HG03039 (cell line): ENCODE results near the gene CIBAR2.
"Not testable (repeated sequence)": the region's sequence is repeated elsewhere in the genome, so short reads cannot be mapped to it uniquely, and the experiment has no call there.

Source experiments
- ATAC-seq: cut with Tn5 transposase; IDR thresholded peaks from one replicate; pipeline ENCODE4 v1.9.1; 2021; ENCODE audit warnings: mild to moderate bottlenecking, moderate library complexity; ENCODE audit not compliant: unreplicated experiment

Gene CIBAR2

GRCh38 chr16:85128079-85128837, 16.0 kb upstream of the CIBAR2 start:
- no peak for ATAC-seq

- no peak for ATAC-seq
Observed at GRCh38 chr16:85127379-85127723, 15.1 kb upstream of the CIBAR2 start.

DNA sequence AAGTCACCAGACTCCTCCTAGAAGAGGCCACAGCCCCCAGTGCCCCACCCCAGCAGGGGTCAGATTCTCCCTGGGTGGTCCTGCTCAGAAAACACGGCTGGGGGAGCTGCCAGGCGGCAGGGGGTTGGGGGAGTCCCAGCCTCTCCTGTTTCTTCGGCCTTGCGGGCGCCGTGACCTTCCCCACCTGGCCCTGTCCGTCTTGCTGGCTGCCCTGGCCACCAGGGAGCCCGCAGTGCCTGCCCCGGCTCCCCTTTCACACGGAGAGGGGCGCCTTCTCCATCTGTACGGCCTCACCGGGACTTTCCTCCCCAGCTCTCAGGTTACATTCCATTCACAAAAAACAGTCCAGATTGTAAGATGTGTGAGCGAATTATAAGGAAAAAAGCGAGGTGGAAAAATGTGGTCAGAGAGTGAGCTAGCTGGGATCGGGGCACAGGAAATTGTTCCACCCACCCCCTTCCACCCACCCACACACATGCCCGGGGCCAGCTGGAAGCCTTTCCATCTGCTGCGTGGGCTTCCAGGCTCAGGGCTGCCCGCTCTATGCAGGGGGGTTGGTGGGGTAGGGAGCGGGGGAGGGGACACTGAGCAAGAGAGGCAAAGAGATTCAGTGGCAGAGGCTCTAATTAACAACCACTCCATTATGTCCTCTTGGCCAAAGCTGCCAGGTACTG, 14.6 kb upstream of the CIBAR2 start:
- no peak for ATAC-seq

DNA sequence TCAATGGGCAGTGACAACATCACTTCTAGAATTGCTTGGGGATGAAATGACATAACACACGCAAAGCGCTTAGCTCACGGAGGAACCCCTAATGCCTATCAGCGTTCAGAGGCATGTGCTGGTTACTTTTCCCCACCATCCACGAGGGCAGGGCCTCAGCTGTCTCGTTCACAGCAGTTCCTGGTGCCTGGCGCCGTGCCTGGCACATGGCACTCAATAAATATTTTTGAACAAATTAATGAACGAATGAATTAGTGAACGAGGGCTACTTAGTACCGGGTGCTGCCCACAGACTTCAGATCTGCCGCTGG, 14.1 kb upstream of the CIBAR2 start:
- no peak for ATAC-seq

- no peak for ATAC-seq
Observed at GRCh38 chr16:85125570-85126393, 13.5 kb upstream of the CIBAR2 start.

DNA sequence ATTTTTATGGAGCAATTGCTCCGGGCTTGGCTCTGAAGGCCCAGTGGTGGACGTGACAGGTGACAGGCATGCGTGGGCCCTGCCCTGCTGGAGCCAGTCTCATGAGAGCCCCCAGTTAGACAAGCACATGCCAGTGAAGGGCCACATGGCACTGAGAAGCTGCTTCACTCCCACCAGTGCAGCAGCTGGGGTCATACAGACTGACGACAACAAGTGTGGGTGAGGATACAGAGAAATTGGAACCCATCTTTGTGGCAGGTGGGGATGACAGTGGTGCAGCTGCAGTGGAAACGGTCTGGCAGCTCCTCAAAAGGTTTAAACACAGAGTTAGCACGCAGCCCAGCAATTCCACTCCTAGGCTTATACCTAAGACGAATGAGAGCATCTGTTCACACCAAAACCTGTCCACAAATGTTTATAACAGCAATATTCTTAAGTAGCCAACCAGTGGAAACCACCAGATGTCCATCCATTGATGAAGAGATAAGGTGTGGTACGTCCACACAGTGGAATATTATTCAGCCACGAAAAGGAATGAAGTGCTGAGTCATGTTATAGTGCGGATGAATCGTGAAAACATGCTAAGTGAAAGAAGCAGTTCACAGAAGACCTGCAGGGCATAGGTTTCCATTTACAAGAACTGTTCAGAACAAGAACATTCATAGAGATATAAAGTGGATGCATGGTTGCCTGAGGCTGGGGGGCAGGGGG, 12.5 kb upstream of the CIBAR2 start:
- ATAC-seq = no peak

DNA sequence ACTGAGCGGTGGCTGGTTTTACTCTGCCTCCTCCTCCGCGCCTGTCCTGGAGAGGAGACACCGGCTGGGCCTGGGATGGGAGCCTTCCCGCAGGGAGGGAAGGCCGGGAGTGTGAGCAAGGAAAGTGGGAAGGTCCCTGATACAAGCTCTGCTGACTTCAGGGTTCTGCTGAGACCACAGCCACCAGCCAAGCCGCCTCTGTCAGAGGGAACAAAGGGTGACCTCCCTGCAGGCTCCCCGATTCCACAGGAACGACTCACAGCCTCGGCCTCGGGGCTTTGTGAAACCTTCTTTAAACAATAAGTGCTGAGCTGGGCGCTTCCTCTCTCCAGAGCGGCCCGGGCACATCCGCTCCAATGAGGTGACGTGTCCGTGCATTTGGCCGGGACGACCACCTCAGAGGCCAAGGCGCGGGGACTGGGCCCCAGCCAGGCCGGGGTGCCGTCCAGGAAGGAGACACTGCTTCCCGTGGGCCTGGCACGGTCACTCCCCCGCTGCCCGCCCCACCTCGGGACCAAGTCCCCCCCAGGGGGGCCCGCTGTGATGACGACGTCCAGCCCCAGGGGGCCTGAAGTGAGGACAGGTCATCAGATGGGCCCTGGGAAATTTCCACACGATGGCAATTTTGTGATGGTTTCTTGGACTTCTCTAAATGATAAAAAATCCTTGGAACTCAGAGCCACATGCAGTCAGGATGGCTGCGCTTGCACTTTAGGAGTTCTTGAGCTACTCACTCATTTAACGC, 11.8 kb upstream of the CIBAR2 start:
- ATAC-seq = no peak

DNA sequence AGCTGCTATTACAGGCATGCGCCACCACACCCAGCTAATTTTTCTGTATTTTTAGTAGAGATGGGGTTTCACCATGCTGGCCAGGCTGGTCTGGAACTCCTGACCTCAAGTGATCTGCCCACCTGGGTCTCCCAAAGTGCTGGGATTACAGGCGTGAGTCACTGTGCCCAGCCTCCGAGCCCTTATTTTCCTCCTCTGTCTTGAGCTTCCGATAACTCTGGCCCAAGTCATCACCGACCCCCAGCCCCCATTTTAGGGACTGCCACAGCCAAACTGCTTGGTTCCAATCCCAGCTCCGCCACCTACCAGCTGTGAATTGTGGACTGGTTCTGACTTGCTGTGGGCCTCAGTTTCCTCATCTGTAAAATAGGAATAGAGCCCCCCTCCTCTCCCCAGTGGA, 11.2 kb upstream of the CIBAR2 start:
- ATAC-seq = not testable (repeated sequence)

GRCh38 chr16:85120006-85120340, 7.7 kb upstream of the CIBAR2 start:
- ATAC-seq = no peak

GRCh38 chr16:85117418-85117817, 5.1 kb upstream of the CIBAR2 start:
- no peak for ATAC-seq

DNA sequence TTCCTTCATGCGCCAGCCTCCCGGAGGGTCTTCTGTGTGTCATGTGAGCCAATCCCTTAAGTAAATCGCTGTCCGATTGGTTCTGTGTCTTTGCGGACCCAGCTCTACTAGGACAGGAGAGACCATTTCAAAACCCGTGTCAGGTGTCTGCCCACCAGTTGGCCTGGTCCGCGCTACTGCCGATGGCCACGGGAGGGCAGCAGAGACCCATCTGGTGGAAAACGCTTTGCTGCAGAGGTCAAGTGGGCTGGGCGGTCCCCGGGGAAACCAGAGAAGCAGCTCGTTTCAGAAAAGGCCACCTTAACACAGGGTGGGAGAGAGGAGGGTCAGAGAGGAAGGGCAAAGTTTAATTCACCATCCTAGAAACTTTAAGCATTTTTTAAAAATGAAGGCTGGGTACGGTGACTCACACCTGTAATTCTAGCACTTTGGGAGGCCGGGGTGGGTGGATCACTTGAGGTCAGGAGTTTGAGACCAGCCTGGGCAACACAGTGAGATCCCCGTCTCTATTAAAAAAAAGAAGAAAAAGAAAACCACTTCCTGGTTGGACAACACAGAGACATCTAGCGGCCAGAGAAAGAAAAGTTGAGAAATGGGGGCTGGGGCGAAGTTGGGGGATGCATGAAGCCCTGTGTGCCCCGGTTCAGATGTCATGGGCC, 2.8 kb upstream of the CIBAR2 start:
- no peak for ATAC-seq

DNA sequence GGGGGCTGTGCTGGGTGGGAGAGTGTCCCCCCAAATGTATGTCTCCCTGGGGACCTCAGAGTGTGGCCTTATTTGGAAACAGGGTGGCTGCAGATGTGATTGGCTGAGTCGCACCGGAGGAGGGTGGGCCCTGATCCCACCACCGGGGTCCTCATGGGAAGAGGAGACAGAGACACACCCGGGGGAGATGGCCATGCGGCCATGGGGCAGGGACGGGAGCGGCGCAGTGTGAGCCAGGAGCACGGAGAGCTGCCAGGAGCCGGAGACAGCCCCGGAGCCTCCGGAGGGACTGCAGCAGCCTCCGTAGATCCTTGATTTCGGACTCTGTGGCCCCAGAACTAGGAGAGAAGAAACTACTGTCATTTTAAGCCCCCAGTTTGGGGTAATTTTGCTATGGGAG, 1.6 kb upstream of the CIBAR2 start:
- ATAC-seq = no peak

DNA sequence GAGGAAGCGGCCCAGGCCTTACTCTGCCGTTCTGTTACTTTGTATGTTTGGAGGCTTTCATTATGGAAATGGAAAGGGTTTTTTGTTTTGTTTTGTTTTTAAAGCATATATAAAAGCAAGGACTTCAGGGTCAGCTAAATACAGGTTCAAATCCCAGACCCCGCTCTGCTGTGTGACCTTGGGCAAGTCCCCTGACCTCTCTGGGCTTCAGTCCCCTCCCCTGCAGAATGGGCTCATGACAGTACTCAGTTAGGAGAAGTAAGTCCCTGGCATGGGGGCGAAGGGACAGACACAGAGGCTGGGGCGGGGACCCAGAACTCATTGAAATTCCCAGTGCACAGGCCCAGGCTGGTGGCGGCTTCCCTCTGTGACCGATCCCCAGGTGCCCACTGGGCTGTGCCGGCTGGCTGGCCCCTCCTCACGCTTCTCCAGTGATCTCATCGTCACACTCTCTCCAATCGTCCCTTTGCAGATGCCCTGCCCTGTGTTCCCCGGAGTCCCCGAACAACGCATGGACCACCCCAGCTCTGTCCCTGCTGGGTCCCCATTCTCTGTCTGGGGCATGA, 979 bp upstream of the CIBAR2 start:
- no peak for ATAC-seq

- no peak for ATAC-seq
Observed at GRCh38 chr16:85111184-85111583, 1.1 kb downstream of the CIBAR2 start.

- ATAC-seq = no peak
Observed at GRCh38 chr16:85110105-85110504, 2.2 kb downstream of the CIBAR2 start.

DNA sequence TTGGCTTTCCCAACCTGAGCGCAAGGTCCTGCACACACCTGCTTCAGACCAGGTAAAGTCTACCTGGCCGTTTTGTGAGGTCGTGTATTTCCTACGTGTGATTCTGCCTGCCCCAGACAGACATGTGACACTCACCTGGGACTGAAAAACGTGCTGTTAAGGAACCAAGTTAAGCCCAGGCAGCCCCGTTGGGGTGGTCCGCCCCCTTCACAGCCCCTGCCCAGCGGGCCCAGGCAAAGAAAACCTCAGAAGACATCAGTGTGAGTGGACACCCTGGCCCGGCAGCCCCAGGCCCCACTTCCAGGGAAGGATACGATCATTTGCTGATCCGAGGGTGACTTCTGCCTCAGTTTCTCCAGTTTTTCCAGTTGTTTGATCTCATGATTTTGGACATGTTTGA, 4.7 kb downstream of the CIBAR2 start:
- no peak for ATAC-seq

DNA sequence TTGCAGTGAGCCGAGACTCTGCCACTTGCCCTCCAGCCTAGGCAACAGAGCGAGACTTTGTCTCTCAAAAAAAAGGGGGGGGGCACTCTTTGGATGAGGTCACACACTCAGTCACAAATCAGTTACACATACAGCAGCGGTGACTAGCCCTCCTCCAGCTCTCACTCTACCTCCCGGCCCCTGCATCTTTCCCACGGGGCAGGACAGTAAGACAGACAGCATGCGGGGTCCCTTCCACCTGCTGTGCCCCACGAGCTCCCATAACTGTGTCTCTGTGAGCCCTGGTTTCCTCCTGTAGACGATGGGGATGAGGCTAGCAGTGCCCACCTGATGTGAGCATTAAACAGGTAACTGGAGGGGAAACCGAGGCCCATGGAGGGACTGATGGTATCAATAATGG, 5.2 kb downstream of the CIBAR2 start:
- no peak for ATAC-seq

- ATAC-seq = no peak
Observed at GRCh38 chr16:85105475-85105874, 6.8 kb downstream of the CIBAR2 start.

GRCh38 chr16:85104821-85105391, 7.4 kb downstream of the CIBAR2 start:
- no peak for ATAC-seq

- no peak for ATAC-seq
Observed at GRCh38 chr16:85104147-85104546, 8.1 kb downstream of the CIBAR2 start.
